Keratinocyte (primary cell): ENCODE results near the gene ULK3.

ENCODE experiments used
- EZH2 ChIP-seq: IDR thresholded peaks from one replicate; pipeline ENCODE4 v1.6.1; 2012; ENCODE audit warnings: inconsistent platforms, mild to moderate bottlenecking, low read length, moderate library complexity
- TF ChIP-seq, protein P1 (sequence below), 3 experiments: IDR thresholded peaks in 1 of 3; conservative IDR thresholded peaks in 1 of 3; optimal IDR thresholded peaks in 1 of 3; 2 replicates in 2 of 3; 3 replicates in 1 of 3; pipeline versions ENCODE3 to v1.5.1; 2011; ENCODE audit warnings: low read length in 3 of 3, mild to moderate bottlenecking in 3 of 3, moderate library complexity in 2 of 3, control low read depth in 1 of 3, inconsistent platforms in 1 of 3; ENCODE audit not compliant: insufficient read depth in 2 of 3; ENCODE audit errors: extremely low read depth in 1 of 3

DNA sequence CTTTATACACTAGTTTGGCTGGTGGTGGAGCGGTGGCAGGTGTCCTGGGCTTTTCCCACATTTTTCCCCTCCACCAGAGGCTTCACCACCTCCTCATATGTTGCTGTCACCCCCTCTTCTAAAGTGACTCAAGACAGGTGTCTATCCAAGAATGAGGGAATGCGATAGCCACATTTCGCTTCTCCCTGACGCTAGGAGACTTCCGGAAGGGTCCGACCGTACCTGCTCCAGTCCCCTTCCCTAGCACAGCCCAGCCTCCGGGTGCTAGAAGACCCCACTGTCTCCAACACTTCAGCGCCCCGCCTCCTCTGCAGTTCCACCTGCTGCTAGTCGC lies 29.7 kb upstream of the ULK3 start:
- TF ChIP-seq, protein P1, sequence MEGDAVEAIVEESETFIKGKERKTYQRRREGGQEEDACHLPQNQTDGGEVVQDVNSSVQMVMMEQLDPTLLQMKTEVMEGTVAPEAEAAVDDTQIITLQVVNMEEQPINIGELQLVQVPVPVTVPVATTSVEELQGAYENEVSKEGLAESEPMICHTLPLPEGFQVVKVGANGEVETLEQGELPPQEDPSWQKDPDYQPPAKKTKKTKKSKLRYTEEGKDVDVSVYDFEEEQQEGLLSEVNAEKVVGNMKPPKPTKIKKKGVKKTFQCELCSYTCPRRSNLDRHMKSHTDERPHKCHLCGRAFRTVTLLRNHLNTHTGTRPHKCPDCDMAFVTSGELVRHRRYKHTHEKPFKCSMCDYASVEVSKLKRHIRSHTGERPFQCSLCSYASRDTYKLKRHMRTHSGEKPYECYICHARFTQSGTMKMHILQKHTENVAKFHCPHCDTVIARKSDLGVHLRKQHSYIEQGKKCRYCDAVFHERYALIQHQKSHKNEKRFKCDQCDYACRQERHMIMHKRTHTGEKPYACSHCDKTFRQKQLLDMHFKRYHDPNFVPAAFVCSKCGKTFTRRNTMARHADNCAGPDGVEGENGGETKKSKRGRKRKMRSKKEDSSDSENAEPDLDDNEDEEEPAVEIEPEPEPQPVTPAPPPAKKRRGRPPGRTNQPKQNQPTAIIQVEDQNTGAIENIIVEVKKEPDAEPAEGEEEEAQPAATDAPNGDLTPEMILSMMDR (optimal IDR thresholded peaks at IDR 0.05 in 1 of 3, IDR thresholded peaks at IDR 0.05 in 1 of 3, conservative IDR thresholded peaks at IDR 0.05 in 1 of 3; ENCODE audit: extremely low read depth in 1 of 3, insufficient read depth in 2 of 3, low read length in 3 of 3): no peak
- no peak for TF ChIP-seq EZH2
